GM21423 (cell line): Measurements from ENCODE around the gene TTLL7.
"Not testable (repeated sequence)": the region's sequence is repeated elsewhere in the genome, so short reads cannot be mapped to it uniquely, and the experiment has no call there.

Experiments
- ATAC-seq: cut with Tn5 transposase; IDR thresholded peaks from one replicate; pipeline ENCODE4 v1.9.1; 2021; ENCODE audit warnings: mild to moderate bottlenecking, moderate library complexity; ENCODE audit not compliant: unreplicated experiment

TTLL7 gene

GRCh38 chr1:83997631-83998030 is 1.3 kb downstream of the TTLL7 start:
- ATAC-seq: no peak

- ATAC-seq: no peak
Measured at GRCh38 chr1:83996621-83997020, 2.3 kb downstream of the TTLL7 start.

GRCh38 chr1:83996191-83996590 is 2.7 kb downstream of the TTLL7 start:
- no peak for ATAC-seq

GRCh38 chr1:83995649-83996048 is 3.3 kb downstream of the TTLL7 start:
- ATAC-seq: no peak

- no peak for ATAC-seq
Measured at GRCh38 chr1:83994111-83994510, 4.8 kb downstream of the TTLL7 start.

- ATAC-seq: no peak
Measured at GRCh38 chr1:83990734-83991133, 8.2 kb downstream of the TTLL7 start.

GRCh38 chr1:83985048-83985447 is 13.9 kb downstream of the TTLL7 start:
- ATAC-seq: no peak

GRCh38 chr1:83983918-83984317 is 15.0 kb downstream of the TTLL7 start:
- ATAC-seq: not testable (repeated sequence)

GRCh38 chr1:83978056-83978455 is 20.9 kb downstream of the TTLL7 start:
- ATAC-seq: no peak

GRCh38 chr1:83976920-83977319 is 22.0 kb downstream of the TTLL7 start:
- ATAC-seq: no peak

GRCh38 chr1:83970802-83971201 is 28.1 kb downstream of the TTLL7 start:
- no peak for ATAC-seq

GRCh38 chr1:83970114-83970513 is 28.8 kb downstream of the TTLL7 start:
- no peak for ATAC-seq

- ATAC-seq: no peak
Measured at GRCh38 chr1:83967336-83967735, 31.6 kb downstream of the TTLL7 start.

GRCh38 chr1:83964153-83964552 is 34.8 kb downstream of the TTLL7 start:
- ATAC-seq: no peak

- ATAC-seq: no peak
Measured at GRCh38 chr1:83961571-83962295, 37.2 kb downstream of the TTLL7 start.

- ATAC-seq: no peak
Measured at GRCh38 chr1:83960669-83961277, 38.2 kb downstream of the TTLL7 start.

GRCh38 chr1:83959824-83960498 is 39.0 kb downstream of the TTLL7 start:
- ATAC-seq: no peak

GRCh38 chr1:83958704-83959103 is 40.2 kb downstream of the TTLL7 start:
- no peak for ATAC-seq

- ATAC-seq: no peak
Measured at GRCh38 chr1:83954166-83954823, 44.6 kb downstream of the TTLL7 start.

- ATAC-seq: no peak
Measured at GRCh38 chr1:83950106-83950661, 48.7 kb downstream of the TTLL7 start.

- ATAC-seq: no peak
Measured at GRCh38 chr1:83942914-83943313, 56.0 kb downstream of the TTLL7 start.
